ENCODE measurements around the gene KRTAP9-9. TPM values are rescaled to one million over a fixed set of nuclear protein-coding genes. Genes with fewer than 3 reads are reported as not detected.
"Not testable (repeated sequence)": the region's sequence is repeated elsewhere in the genome, so short reads cannot be mapped to it uniquely, and the experiment has no call there.

KRTAP9-9 gene
- not detected in 2 replicates for total RNA-seq (2014; rRNA removed; shearing (Covaris generic))

GRCh38 chr17:41255381-41256290 lies at the start of gene KRTAP9-9:
Gene KRTAP9-9, plus strand, starts transcription at chr17:41255384.
- DNase-seq (ENCODE audit: low read depth): not testable (repeated sequence)

GRCh38 chr17:41211845-41212466 lies 43.2 kb upstream of the KRTAP9-9 start:
- DNase-seq (ENCODE audit: low read depth): peak; percentile 61

GRCh38 chr17:41212524-41213169 lies 42.5 kb upstream of the KRTAP9-9 start:
- DNase-seq (ENCODE audit: low read depth): no peak

GRCh38 chr17:41215681-41216080 lies 39.5 kb upstream of the KRTAP9-9 start:
- no peak for DNase-seq (ENCODE audit: low read depth)

GRCh38 chr17:41223821-41224220 lies 31.4 kb upstream of the KRTAP9-9 start:
- DNase-seq (ENCODE audit: low read depth): no peak

- DNase-seq (ENCODE audit: low read depth): peak; percentile 18
Measured at GRCh38 chr17:41226051-41226450, 29.1 kb upstream of the KRTAP9-9 start.

- not testable (repeated sequence) for DNase-seq (ENCODE audit: low read depth)
Measured at GRCh38 chr17:41226598-41227095, 28.5 kb upstream of the KRTAP9-9 start, which contains the start of gene KRTAP9-2. Gene KRTAP9-2, plus strand, starts transcription at chr17:41226648. Its CDS starts 7 bp downstream, at chr17:41226655.

- no peak for DNase-seq (ENCODE audit: low read depth)
Measured at GRCh38 chr17:41230094-41230493, 25.1 kb upstream of the KRTAP9-9 start.

- no peak for DNase-seq (ENCODE audit: low read depth)
Measured at GRCh38 chr17:41231731-41232130, 23.5 kb upstream of the KRTAP9-9 start.

- not testable (repeated sequence) for DNase-seq (ENCODE audit: low read depth)
Measured at GRCh38 chr17:41232399-41233105, 22.6 kb upstream of the KRTAP9-9 start, which contains the start of gene KRTAP9-3. Gene KRTAP9-3, plus strand, starts transcription at chr17:41232449. Its CDS starts 53 bp downstream, at chr17:41232502.

- not testable (repeated sequence) for DNase-seq (ENCODE audit: low read depth)
Measured at GRCh38 chr17:41237116-41237515, 18.1 kb upstream of the KRTAP9-9 start.

- not testable (repeated sequence) for DNase-seq (ENCODE audit: low read depth)
Measured at GRCh38 chr17:41237949-41238437, 17.2 kb upstream of the KRTAP9-9 start, which contains the start of gene KRTAP9-8. Gene KRTAP9-8, plus strand, starts transcription at chr17:41237999. Its CDS starts 53 bp downstream, at chr17:41238052.

GRCh38 chr17:41246995-41247787 lies 8.0 kb upstream of the KRTAP9-9 start:
- DNase-seq (ENCODE audit: low read depth): not testable (repeated sequence)

GRCh38 chr17:41249637-41250240 lies 5.4 kb upstream of the KRTAP9-9 start, which contains the start of gene KRTAP9-4:
Gene KRTAP9-4, plus strand, starts transcription at chr17:41249687. Its CDS starts 34 bp downstream, at chr17:41249721.
- not testable (repeated sequence) for DNase-seq (ENCODE audit: low read depth)

GRCh38 chr17:41251261-41251660 lies 3.9 kb upstream of the KRTAP9-9 start:
- DNase-seq (ENCODE audit: low read depth): no peak

- DNase-seq (ENCODE audit: low read depth): no peak
Measured at GRCh38 chr17:41254861-41255260, 323 bp upstream of the KRTAP9-9 start.

GRCh38 chr17:41256291-41256685 lies 1.1 kb downstream of the KRTAP9-9 start:
- no peak for DNase-seq (ENCODE audit: low read depth)

GRCh38 chr17:41258406-41258805 lies 3.2 kb downstream of the KRTAP9-9 start:
- no peak for DNase-seq (ENCODE audit: low read depth)

GRCh38 chr17:41263212-41263611 lies 8.0 kb downstream of the KRTAP9-9 start:
- DNase-seq (ENCODE audit: low read depth): no peak

All from RPMI7951 (cell line).